GM19193 (cell line): ENCODE measurements around the gene RHOG.

Experiments used
- POLR2A ChIP-seq: IDR thresholded peaks from 4 replicates; pipeline ENCODE4 v1.6.1; 2011; ENCODE audit not compliant: insufficient read depth, insufficient read length; ENCODE audit errors: extremely low read depth

The RHOG gene

GRCh38 chr11:3840870-3841425 lies at the start of gene RHOG:
Gene RHOG, minus strand, starts transcription at chr11:3840959. Its CDS starts 12,821 bp downstream, at chr11:3828138.
- peak; percentile 64 for TF ChIP-seq POLR2A

GRCh38 chr11:3890014-3890413 lies 49.3 kb upstream of the RHOG start:
- no peak for TF ChIP-seq POLR2A

GRCh38 chr11:3888876-3889275 lies 48.1 kb upstream of the RHOG start:
- no peak for TF ChIP-seq POLR2A

GRCh38 chr11:3886985-3887384 lies 46.2 kb upstream of the RHOG start:
- no peak for TF ChIP-seq POLR2A

- TF ChIP-seq POLR2A, result no peak
Measured at GRCh38 chr11:3885855-3886254, 45.1 kb upstream of the RHOG start.

- TF ChIP-seq POLR2A, result no peak
Measured at GRCh38 chr11:3882655-3883054, 41.9 kb upstream of the RHOG start.

GRCh38 chr11:3880724-3881123 lies 40.0 kb upstream of the RHOG start:
- TF ChIP-seq POLR2A, result no peak

GRCh38 chr11:3879967-3880542 lies 39.3 kb upstream of the RHOG start:
- TF ChIP-seq POLR2A, result no peak

- TF ChIP-seq POLR2A, result no peak
Measured at GRCh38 chr11:3879216-3879966, 38.6 kb upstream of the RHOG start.

GRCh38 chr11:3878258-3878584 lies 37.5 kb upstream of the RHOG start:
- no peak for TF ChIP-seq POLR2A

- TF ChIP-seq POLR2A, result no peak
Measured at GRCh38 chr11:3877364-3878257, 36.9 kb upstream of the RHOG start.

GRCh38 chr11:3876613-3877012 lies 35.9 kb upstream of the RHOG start:
- TF ChIP-seq POLR2A, result no peak

- TF ChIP-seq POLR2A, result no peak
Measured at GRCh38 chr11:3873712-3874349, 33.1 kb upstream of the RHOG start.

- no peak for TF ChIP-seq POLR2A
Measured at GRCh38 chr11:3867209-3868091, 26.7 kb upstream of the RHOG start.

GRCh38 chr11:3866836-3867208 lies 26.1 kb upstream of the RHOG start:
- no peak for TF ChIP-seq POLR2A

GRCh38 chr11:3866206-3866605 lies 25.4 kb upstream of the RHOG start:
- TF ChIP-seq POLR2A, result no peak
